Activated T-helper 1 cell treated with Interleukin-2 at 50 U/mL for 16 hours (primary cell): ENCODE results near the gene PRPF19.

ENCODE experiments used
- DNase-seq: peaks from one replicate; pipeline ENCODE4 v3.0.0-alpha.2; 2020; ENCODE audit warnings: low read depth

The PRPF19 gene

DNA sequence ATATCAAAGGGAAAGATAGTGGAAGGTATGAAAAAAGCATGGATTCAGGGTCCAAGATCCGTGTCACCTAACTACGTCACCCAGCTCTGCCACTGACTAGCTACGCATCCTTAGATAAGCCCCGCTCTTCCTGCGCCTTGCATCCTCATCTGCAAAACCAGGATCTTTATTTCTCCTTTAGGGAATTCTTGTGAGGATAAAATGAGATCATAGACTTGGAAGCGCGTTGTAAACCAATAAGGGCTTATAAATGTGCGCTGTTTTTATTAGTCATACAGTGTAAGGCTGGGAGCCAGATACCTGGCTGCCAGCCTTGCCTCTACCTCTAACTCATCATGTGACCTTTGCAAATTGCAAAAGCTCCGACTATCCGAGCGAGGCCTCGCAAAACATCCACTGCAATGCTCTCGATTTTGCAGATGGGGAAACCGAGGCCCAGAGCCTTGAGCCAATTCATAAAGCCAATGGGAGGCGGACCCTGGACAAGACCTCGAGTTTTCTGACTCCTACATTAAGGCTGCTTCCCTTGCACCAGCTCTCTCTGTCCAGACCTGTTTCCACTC lies 753 bp downstream of the PRPF19 start:
- no peak for DNase-seq

DNA sequence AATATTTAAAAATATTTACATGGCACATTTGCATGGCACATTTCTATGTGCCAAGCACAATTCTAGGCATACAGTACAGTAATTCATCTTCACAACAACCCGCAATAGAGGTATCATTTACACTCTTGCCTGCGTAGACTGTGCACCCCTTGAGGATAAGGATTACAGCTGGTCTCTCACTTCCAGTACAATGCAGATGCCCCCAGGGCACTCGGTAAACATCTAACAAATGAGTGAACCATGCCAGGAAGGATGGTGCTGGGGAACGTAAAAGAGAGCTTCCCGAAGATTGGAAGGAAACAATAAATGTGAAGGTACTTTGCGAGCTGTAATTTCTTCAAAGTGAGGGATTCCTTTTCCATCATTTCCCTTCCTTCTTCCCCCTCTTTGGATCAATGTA lies 1.3 kb downstream of the PRPF19 start:
- no peak for DNase-seq

DNA sequence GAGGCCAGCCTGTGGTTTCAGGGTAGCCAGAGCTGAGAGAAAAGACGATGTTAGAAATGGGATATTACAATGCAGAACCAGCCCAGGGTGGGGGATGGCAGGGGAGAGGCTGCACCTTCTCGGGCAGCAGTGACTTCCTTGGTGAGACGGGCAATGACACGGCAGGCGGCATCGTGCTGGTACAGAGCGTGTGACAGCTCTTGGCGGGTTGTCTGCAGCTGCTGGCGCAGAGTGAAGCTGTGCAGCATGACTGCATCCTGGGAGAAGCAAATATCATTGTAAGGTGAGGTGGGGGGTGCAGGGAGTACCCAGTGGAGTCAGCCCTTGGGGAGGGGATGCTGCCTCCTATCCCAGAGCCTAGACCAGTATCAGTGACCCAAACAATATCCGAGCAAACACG lies 3.8 kb downstream of the PRPF19 start:
- no peak for DNase-seq

DNA sequence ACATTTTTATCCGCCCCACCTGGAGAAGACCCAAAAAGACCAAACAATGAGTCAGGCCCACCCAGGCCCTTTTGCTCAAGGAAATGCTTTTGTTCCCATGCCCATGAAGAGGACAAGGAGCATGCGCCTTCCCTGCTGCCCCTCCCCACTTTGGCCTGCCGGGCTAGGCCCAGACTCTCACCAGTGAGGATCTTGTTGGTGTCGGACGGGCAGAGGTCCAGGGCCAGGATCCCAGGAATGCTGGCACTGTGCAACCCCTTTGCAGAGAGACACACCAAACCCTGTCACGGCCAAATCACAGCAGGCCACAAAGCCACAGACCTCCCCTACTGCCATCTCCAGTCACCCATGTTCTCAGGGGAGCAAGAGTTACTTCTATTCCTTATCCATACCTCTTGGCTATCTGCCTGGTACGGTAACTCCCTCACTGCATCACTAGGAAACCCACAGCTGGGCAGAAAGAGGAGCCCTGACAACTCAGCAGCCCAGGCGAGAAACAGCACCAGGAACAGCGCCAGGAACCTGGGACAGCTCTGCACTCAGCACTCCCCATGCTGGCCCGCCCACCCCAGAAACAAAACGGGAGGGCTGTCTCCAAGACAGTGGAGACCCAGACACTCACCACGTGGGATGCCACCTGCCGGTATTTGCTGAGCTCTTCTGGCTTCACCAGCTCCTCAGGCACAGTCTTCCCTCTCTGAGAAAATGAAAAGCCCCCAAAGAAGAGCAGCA lies 5.5 kb downstream of the PRPF19 start:
- no peak for DNase-seq

DNA sequence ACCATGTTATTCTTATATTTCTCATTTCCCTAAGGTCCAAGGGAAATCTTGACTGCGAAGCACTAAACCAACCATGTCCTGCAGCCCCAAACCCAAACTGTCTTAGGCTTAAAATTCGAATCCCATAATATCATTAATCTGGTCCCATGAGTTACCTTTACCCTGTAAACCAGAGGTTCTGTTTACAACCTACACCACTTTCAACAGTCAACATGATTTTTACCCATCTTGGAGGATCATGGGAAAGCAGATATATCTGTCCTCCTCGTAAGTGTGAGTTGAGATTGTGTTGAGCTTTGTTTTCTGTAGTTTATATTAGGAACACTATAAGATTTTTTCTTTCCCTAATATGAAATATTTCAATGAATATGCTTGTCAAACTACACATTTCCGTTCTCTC lies 6.4 kb downstream of the PRPF19 start:
- no peak for DNase-seq

DNA sequence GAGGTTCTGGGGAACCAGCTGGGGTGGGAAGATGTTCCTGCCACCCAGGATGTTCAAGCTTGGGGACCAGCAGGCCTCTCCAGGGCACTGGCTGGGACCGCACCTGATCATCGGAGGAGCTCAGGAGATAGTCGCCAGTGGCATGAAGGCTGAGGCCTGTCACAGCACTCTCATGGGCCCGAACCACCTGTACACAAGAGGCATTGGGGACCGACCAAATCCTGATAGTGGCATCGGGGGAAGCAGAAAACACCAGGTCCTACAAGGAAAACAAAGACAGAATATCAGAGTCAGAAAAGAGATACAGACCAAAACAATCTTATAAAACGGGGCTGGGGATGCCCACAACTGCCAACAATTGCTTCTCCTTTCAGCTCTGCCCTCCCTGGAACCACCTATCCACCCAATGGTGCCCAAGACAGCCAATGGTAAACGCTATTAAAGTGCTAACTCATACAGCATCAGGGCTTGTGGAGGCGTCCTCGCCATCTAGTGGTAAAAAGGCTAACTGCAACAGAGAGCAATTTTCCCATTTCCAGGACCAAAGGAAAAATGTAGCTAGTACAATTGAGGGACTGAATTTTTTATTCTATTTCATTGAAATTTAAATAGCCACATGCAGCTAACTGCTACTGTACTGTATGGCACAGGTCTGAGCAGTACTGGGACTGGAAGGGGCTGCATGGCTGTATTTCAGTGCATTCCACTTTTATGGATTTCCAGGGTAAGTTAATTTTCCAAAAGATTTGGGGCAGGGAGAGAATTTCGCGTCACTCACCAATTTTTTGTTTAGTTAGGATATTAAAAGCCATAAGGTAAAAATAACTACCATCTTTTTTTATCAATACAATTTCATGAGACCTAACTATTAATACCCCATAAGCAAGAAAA lies 7.1 kb downstream of the PRPF19 start:
- DNase-seq: no peak

DNA sequence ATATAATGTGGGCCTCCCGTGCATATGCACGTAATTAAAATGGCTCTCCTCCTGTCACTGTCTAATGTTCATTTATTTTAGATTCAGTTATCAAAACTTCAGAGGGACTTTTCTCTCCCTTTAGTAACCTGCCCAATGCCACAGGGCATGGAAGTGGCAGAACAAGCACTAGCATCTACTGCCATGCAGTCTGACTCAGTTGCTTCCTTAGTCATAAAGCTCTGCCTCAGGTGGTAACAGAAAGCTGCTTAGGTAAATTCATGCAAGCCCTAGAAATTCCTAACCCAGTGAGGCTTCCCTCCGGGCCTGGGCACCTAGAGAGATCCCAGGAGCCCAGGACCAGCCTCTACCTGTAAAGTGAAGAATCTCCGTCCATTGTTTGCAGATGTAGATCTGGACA lies 8.9 kb downstream of the PRPF19 start:
- no peak for DNase-seq

DNA sequence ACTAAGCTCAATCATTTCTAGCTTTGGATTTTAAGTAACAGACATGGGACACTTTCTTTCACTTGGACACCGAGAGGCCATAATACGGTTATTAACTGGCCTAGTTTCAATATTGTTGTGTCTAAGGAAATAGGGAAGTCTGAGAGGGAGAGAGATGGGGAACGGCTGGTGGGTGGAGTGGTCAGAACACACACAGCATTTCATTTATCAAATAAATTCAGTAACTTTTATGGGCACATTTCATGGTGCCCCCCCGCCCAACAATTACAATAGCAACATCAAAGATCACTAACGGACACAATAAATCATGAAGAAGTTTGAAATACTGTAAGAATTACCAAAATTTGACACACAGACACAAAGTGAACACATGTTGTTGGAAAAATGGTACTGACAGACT lies 10.7 kb downstream of the PRPF19 start:
- DNase-seq: no peak

DNA sequence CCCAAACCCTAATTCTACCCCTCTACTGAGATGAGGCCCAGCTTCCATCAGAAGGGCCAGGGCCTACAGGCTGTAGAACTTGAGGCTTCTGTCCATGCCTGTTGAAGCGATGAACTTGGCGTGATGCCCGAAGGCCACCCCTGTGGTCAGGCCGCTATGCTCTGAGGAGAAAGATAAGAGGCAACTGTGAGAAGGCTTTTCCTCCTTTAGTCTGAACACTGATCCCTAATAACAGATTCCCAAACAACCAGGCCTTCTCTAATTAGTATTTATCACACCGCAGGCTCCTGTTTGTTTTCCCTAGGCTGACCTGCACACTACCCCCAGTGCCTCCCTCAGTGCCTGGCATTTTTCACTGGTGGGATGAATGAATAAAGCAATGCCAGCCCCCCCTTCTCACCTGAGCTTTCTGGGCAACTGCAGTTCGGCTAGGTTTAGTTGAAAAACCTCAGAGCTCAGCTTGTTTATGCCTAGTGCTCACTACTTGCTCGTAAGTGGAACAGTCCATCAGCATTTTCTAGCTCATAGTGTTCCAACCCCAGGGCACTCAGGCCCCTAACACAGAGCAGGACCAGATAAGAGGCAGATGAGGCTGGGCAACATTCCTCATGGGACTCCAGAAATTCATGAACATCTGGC lies 15.2 kb downstream of the PRPF19 start:
- DNase-seq: no peak

DNA sequence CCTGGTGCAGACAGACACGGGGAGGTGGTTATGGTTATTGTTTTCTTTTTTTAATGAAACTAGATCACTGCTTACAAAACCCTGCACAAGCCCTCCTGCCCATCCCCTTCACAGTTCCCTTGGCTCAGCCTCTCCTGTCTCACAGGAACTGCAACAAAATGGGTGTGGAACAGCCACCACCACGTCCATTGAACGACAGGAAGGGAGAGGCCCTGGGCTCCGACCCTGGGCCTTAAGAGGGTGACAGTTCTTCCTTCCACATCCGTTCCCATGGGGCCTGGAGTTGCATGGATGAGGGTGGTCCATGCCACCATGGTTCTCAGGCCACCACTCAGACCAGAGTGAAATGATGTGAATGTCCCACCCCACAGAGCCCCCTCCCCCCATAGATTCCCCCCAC lies 15.7 kb downstream of the PRPF19 start:
- no peak for DNase-seq

DNA sequence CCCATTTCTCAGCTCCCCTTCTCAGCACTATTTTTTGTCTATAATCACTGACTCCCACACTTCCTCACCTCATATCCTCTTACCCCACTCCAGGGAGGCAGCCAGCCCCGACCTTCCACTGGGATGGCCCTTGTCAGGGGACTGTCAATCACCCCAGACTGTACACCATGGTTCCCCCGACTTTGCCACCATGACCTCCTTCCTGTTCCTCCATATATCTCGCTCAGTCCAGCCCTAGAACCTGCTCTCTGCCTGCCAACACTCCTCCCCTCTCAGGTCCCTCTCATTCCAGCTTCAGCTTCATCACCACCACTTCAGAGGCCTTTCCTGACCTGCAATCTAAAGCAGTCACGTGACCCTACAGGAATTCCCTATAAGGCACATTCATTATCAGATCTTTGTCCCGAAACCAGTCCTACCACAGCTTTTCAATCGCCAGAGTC lies 16.5 kb downstream of the PRPF19 start:
- DNase-seq: no peak

DNA sequence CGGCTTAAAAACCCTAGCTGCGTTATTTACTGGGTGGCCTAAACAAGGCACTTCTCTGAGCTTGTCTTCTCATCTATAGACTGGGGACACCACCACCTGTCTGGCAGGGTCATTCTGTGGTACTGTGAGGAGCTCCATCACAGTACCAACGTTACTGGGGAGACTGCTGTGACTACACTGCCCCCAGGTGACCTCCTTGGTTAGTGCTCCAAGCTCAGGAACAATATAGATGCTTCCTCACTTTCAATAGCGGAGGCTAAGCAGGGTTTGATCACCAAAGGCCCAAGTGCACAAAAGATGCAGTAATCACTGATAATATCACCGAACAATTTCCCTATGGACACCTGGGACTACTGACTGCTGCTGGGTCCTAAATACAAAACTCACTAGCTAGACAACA lies 18.8 kb downstream of the PRPF19 start:
- no peak for DNase-seq

DNA sequence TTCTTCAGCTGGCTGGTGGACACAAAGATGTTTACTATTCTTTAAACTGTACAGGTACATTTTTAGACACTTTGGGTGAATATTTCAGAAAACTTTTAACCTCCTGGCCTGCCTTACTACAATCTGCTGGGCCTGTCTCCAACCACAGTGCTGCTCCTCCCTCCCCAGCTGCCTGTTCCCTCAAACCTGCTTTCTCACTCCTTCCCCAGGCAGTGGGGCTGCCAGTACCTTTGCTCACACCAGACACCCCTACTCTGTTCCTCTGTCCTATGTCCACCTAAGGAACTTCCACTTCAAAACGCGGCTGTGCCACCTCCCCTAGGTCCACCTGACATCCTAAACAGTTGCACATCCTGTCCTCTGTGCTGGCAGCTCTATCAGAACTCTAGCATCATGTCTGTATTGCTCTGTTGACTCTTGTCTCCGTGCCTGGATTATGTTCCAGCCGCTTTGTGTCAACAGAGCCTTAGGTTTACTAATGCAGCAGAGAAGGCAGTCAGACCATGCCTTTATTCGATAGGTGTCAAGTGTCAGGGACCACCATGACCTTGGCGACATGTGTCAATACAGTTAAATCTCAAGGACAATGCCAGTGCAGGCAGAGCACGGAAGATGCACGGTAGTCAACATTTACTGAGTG lies 25.6 kb downstream of the PRPF19 start:
- no peak for DNase-seq

DNA sequence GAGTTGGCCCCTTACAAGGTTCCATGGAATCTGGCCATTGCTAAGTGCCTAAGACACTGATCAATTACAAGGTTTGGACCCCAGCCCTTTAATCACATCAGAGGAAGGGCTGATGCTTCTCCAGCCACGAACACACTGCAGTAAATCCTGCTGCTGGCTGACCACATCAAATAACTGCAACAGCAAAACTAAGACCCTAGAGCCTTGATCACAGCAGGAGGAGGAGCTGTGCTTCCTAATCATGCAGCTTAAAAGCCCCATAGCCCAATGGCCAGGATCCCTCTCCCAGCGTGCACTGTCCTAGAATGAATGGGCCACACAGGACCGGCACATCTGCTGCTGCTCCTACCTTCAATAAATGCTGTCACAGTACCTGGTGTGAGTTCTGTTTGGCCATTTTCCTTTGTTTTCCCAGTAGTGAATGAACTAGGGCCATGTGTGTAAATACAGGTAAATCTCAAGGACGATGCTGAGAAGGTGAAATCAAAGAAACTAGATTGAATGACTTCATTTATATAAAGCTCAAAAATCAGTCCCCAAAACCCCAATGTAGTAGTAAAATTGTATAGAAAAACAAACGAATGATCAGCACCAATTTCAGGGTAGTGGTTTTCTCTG lies 26.3 kb downstream of the PRPF19 start:
- no peak for DNase-seq

DNA sequence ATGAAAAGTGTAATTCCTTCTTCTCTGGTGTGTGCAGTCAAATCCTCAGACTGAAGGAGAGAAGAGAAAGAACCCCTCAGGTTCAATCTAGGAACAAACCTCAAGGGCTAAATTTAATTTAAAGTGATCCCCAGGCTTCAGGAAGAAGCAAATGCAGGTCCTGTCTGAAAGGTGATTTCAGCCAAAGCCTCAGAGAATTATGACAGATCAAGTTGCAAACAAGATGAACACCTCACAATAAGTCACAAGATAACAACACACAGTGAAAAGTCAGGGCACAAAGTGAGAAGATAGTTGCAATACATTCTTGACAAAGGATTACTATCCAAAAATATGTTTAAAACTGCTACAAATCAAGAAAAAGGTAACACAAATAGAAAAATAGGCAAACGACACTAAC lies 27.3 kb downstream of the PRPF19 start:
- no peak for DNase-seq

DNA sequence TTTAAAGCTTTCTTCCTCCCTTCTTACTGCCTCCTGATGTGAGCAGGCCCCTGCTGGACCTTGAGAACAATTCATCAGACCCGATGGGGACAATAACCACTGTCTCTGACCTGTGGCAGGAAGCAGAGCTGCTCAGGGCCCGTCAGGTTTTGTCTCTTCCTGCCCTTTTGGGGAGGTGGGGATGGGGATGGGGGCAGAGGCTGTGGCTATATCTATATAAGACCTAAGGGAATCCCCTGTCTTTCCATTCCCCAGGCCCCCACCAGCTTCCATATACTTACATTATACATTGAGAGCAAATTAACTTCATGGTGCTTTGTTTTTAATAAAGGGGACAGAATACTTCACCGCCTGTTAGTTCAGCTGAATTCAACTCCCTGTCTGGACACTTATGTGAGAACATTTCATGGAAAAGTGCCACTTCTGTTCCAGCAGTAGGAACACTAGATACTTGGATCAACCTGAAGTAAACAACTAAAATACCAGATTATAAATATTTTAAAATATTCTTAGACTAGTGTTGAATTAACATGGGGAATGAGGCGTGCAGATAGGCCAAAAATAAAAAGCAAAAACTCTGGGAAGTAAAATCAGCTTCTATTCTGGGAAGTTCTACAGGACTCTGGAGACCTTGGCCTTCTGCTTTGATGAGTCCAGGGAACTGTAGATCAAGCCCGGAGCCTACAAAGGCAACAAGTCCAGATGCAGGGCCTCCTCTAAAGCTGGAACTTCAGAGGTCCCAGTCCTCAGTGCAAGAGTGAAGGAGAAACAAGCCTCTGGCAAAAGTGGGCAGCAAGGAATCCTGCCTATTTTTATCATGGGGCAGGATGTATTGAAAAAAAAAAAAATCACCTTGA lies 27.9 kb downstream of the PRPF19 start:
- DNase-seq: no peak

DNA sequence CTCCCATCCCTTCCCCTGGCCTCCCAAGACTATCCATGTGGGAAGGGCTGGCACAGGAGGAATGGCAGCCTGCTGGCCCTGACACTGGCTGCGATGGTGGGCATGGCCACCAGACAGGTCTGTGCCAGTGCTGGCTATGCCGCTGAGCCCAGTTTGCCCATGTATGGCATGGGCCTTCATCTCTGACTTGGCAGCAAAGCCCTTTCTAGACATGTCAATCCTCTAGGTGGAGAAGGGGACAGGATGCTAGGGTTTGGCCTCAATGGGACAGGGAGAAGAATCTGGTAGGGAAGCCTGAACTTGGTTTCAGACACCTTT lies 30.3 kb downstream of the PRPF19 start:
- DNase-seq: no peak

DNA sequence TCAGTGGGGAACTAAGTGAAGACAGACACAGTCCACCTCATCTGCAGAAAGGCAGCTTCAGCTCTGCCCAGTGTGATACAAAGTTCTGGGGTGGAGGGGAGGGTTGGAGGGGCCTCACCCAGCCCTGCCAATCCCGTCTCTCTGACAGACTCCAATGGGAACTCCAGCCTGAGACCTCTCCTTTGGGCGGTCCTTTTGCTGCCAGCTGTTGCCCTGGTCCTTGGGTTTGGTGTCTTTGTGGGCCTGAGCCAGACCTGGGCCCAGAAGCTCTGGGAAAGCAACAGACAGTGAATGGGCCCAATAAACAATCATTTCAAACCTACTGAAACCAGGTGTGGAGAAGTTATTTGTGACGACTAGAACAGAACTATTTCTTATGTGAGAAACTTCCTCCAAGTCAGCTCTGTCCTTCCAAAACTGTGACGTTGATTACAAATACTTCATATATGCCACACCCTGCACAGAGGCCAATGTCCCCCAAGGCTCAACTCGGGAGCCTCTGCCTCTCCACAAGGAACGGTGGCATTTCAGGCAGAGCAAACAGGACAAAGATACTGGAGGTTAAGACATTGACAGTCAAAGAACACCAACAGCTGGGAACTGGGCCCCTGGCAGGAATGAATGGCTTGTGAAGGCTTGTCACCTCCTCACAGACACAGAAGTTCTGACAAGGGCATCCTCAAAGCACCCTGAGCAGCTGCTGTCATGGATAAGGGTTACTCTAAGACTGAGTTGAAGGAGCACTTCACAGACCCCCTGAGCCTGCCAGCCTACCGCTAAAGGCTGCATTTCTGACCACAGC lies 30.8 kb downstream of the PRPF19 start:
- DNase-seq: no peak

DNA sequence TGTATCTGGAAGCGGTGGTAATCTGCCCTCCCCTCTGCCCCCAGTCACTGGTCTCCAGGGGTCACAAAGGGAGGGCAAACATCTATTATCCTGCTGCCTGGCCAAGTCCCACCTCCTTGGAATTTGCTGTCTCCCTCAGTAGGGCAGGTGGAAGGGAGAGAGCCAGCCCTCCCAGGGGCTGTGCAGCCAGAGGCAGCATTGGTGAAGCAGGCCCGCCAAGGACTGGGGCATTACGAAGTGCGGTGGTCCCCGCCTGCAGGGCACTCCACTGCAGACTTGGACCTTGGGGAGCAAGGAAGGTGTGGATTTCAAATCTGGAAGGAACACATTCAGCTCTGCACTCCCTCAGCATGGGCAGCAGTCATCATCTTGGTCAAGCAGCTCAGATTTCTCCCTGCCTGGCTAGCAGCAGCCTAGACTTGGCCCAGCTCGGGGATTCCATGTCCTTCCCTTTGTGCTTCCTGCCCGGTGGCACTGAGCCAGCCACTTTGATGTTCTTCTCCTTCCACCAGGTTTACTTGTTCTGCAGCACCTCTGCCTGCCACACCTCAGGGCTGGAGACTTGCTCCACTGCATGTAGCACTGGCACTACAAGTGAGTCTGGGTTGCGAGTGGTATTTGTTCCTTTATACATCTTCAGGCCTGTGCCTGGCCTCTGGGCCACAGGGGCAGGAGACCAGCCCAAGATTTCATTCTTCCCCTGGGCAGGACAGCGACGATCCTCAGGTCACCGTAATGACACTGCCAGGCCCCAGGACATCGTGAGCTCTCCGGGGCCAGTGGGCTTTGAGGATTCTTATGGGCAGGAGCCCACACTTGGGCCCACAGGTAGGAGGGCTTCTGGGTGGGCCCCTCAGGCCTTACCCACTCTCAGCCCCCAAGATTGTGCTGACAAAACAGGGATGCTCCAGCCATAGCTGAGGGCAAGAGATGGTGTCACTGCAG lies 31.7 kb downstream of the PRPF19 start:
- DNase-seq: no peak
